Measurements from ENCODE around the gene CTBP1. TPM values are rescaled to one million over a fixed set of nuclear protein-coding genes. Genes with fewer than 3 reads are reported as not detected.

The CTBP1 gene
- total and polyA plus RNA-seq, 9 of the 15 experiments (the other 6 are each of a cell fraction or from before 2014, with no cell fraction given), result 14.5 to 162 (median 68.2) TPM

DNA sequence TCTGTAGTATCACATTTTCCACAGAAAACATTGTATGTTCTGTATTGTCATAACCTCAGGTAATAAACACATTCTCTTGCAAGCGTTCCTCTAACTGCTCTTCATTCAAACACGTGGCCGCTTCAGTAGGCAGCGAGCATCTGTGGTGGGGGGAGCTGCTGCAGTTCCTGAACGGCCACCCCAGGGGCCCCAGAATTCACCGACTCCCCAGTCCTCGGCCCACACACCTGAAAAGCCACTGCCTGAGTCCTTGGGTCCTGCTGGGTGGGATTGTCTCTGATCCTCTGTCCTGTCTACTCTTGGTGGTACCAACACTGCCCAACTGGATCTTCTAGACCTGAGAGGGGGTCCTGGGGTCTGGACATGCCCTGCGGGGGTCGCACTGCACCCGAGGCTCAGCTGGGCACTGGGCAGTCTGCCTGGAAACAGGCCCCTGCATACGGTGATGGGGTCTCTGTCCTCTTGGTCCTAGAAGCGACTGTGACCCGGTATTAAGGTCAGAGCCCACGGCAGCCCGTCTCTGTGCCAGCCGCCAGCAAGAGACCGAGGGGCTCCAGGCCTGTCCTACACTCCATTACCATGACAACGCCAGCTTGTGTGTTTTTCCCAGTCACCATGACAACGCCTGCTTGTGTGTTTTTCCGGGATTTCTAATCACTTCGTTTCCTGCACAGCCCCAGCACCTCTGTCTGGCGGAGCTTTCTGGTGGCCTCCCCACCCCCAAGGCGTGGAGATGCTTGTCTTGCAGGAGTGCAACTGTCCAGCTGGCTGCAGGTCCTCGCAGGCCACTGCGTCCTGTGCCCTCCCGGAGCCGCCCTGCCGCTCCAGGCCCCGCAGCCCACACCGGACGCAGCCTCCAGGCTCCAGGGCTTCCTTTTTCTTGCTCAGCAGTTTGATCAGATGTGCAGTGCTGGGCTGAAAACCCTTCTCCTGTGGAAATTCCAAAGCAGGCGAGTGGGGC, 16.0 kb downstream of the CTBP1 start:
- H3K4me2 ChIP-seq (ENCODE audit: insufficient read depth, low read length), result no peak overlapping the region
- no TSS peak for BruUV-seq (replicated peaks)
- no peak for DNase-seq (ENCODE audit: extremely low read depth in 1 of 4, low spot score in 3 of 4)
- H3K9me3 ChIP-seq (replicated peaks; ENCODE audit: control insufficient read depth, insufficient read depth, low read depth, low read length), result no peaks in the 10 kb centered on the region
- no peaks in the 10 kb centered on the region for H4K20me1 ChIP-seq (replicated peaks; ENCODE audit: control insufficient read depth, insufficient read depth, low read length)
- peaks cover 91% of the 10 kb centered on the region; the same call in 2 of the 3 replicates for H3K36me3 ChIP-seq (ENCODE audit: control insufficient read depth, insufficient read depth, low read length)
- no peaks in the 10 kb centered on the region for H3K27me3 ChIP-seq (ENCODE audit: control insufficient read depth in 2 of 2, insufficient read depth in 2 of 2, low read length in 2 of 2)
- ChIA-PET CTCF (ENCODE audit: low intra/inter-chr PET ratio) (no interaction called here), POLR2A (interaction anchor here (0.6 to 1.3 kb wide), 2 partner anchors 9 to 33 kb away, joined by 3 read pairs; no protein-coding TSS in a partner anchor)
- in situ Hi-C loops (cut with MboI), result no loop called here
- no peak overlapping the region for H2AFZ ChIP-seq (ENCODE audit: low read depth, low read length)
- H3K4me1 ChIP-seq (replicated peaks in 1 of 2; ENCODE audit: control insufficient read depth in 2 of 2, insufficient read depth in 2 of 2, low read length in 2 of 2), result peaks cover 0 to 8% of the 10 kb centered on the region in 2 experiments; a peak in 1 of 5 replicates
- WGBS (ENCODE audit: insufficient coverage, low coverage, missing lambda C conversion rate), result 95% methylated on average over 27 of the region's 32 CpGs
- no peak for FAIRE-seq
- ATAC-seq, result no peak
- H3K79me2 ChIP-seq (ENCODE audit: control insufficient read depth, insufficient read depth, low read length), result no peaks in the 10 kb centered on the region; the same call in 2 of the 3 replicates
- TF ChIP-seq RFX1 (IDR thresholded peaks at IDR 0.05), result peak; percentile 79
- TF ChIP-seq, protein P1, sequence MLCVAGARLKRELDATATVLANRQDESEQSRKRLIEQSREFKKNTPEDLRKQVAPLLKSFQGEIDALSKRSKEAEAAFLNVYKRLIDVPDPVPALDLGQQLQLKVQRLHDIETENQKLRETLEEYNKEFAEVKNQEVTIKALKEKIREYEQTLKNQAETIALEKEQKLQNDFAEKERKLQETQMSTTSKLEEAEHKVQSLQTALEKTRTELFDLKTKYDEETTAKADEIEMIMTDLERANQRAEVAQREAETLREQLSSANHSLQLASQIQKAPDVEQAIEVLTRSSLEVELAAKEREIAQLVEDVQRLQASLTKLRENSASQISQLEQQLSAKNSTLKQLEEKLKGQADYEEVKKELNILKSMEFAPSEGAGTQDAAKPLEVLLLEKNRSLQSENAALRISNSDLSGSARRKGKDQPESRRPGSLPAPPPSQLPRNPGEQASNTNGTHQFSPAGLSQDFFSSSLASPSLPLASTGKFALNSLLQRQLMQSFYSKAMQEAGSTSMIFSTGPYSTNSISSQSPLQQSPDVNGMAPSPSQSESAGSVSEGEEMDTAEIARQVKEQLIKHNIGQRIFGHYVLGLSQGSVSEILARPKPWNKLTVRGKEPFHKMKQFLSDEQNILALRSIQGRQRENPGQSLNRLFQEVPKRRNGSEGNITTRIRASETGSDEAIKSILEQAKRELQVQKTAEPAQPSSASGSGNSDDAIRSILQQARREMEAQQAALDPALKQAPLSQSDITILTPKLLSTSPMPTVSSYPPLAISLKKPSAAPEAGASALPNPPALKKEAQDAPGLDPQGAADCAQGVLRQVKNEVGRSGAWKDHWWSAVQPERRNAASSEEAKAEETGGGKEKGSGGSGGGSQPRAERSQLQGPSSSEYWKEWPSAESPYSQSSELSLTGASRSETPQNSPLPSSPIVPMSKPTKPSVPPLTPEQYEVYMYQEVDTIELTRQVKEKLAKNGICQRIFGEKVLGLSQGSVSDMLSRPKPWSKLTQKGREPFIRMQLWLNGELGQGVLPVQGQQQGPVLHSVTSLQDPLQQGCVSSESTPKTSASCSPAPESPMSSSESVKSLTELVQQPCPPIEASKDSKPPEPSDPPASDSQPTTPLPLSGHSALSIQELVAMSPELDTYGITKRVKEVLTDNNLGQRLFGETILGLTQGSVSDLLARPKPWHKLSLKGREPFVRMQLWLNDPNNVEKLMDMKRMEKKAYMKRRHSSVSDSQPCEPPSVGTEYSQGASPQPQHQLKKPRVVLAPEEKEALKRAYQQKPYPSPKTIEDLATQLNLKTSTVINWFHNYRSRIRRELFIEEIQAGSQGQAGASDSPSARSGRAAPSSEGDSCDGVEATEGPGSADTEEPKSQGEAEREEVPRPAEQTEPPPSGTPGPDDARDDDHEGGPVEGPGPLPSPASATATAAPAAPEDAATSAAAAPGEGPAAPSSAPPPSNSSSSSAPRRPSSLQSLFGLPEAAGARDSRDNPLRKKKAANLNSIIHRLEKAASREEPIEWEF (CRISPR knock-in tag; IDR thresholded peaks at IDR 0.05), result no peak
- no peak overlapping the region for H3K27ac ChIP-seq (ENCODE audit: extremely low read depth, low read depth, low read length)
- intact Hi-C loops (cut with micrococcal nuclease), result no loop called here
- peak overlapping the region in 1 of 2 experiments; percentile 26; a peak in 1 of 4 replicates for H3K9ac ChIP-seq (ENCODE audit: insufficient read depth in 1 of 2, low read depth in 2 of 2, low read length in 2 of 2)
- no peaks in the 10 kb centered on the region for H3K9me1 ChIP-seq (ENCODE audit: control insufficient read depth, insufficient read depth, low read length)
- no peak overlapping the region for H3K4me3 ChIP-seq

All from K562 (cell line).